ENCODE data around the gene SH3TC1. TPM values are rescaled to one million over a fixed set of nuclear protein-coding genes. Genes with fewer than 3 reads are reported as not detected.

SH3TC1 gene
- total and polyA plus RNA-seq, 9 donors = 6.8 to 21.3 (median 9.8) TPM

- peak within 1 kb of the TSS; percentile 38 for H3K4me3 ChIP-seq (ENCODE audit: low read length)
- under 1% methylated on average over 111 of the region's 111 CpGs for WGBS (ENCODE audit: insufficient coverage)
- peaks cover 6% of the 10 kb centered on the region for H3K36me3 ChIP-seq (ENCODE audit: control insufficient read depth, insufficient read depth, low read length)
- peaks cover 60% of the 10 kb centered on the region for H3K4me1 ChIP-seq (ENCODE audit: control insufficient read depth, insufficient read depth, low read length)
- peak; percentile 90 for DNase-seq
- peak within 1 kb of the TSS; percentile 53 for H3K27ac ChIP-seq (ENCODE audit: low read length)
- no peaks in the 10 kb centered on the region for H3K9me3 ChIP-seq (replicated peaks; ENCODE audit: control insufficient read depth, low read depth, low read length)
- H3K27me3 ChIP-seq (ENCODE audit: control insufficient read depth, insufficient read depth, low read length) = peaks cover 2% of the 10 kb centered on the region
These were observed 70.7 kb downstream of the SH3TC1 start, which contains the start of gene HTRA3 for GRCh38 chr4:8269535-8270417. TSS of gene HTRA3 (plus strand) at chr4:8269754. CDS start at chr4:8269969, 215 bp downstream.

- DNase-seq = no peak
- Histone ChIP-seq H3K27ac (ENCODE audit: low read length) (no peak overlapping the region), H3K36me3 (ENCODE audit: control insufficient read depth, insufficient read depth, low read length) (peaks cover 6% of the 10 kb centered on the region), H3K9me3 (replicated peaks; ENCODE audit: control insufficient read depth, low read depth, low read length) (no peaks in the 10 kb centered on the region), H3K27me3 (ENCODE audit: control insufficient read depth, insufficient read depth, low read length) (peaks cover 2% of the 10 kb centered on the region), H3K4me1 (ENCODE audit: control insufficient read depth, insufficient read depth, low read length) (peaks cover 66% of the 10 kb centered on the region), H3K4me3 (ENCODE audit: low read length) (peak overlapping the region; percentile 38)
- 35% methylated on average over 8 of the region's 11 CpGs for WGBS (ENCODE audit: insufficient coverage)
These were observed 71.3 kb downstream of the SH3TC1 start for GRCh38 chr4:8270418-8270771.

- no peak for DNase-seq
- peaks cover 2% of the 10 kb centered on the region for H3K27me3 ChIP-seq (ENCODE audit: control insufficient read depth, insufficient read depth, low read length)
- 53% methylated on average over 18 of the region's 27 CpGs for WGBS (ENCODE audit: insufficient coverage)
- no peaks in the 10 kb centered on the region for H3K9me3 ChIP-seq (replicated peaks; ENCODE audit: control insufficient read depth, low read depth, low read length)
- peaks cover 73% of the 10 kb centered on the region for H3K4me1 ChIP-seq (ENCODE audit: control insufficient read depth, insufficient read depth, low read length)
- peak overlapping the region; percentile 38 for H3K4me3 ChIP-seq (ENCODE audit: low read length)
- no peak overlapping the region for H3K27ac ChIP-seq (ENCODE audit: low read length)
- peaks cover 6% of the 10 kb centered on the region for H3K36me3 ChIP-seq (ENCODE audit: control insufficient read depth, insufficient read depth, low read length)
These were observed 72.1 kb downstream of the SH3TC1 start for GRCh38 chr4:8270912-8271815.

GRCh38 chr4:8271821-8272220, 72.7 kb downstream of the SH3TC1 start:
- 85% methylated on average over 10 of the region's 10 CpGs for WGBS (ENCODE audit: insufficient coverage)
- no peak overlapping the region for H3K27ac ChIP-seq (ENCODE audit: low read length)
- no peak for DNase-seq
- H3K36me3 ChIP-seq (ENCODE audit: control insufficient read depth, insufficient read depth, low read length) = peaks cover 6% of the 10 kb centered on the region
- no peaks in the 10 kb centered on the region for H3K9me3 ChIP-seq (replicated peaks; ENCODE audit: control insufficient read depth, low read depth, low read length)
- H3K4me3 ChIP-seq (ENCODE audit: low read length) = no peak overlapping the region
- peaks cover 78% of the 10 kb centered on the region for H3K4me1 ChIP-seq (ENCODE audit: control insufficient read depth, insufficient read depth, low read length)
- peaks cover 2% of the 10 kb centered on the region for H3K27me3 ChIP-seq (ENCODE audit: control insufficient read depth, insufficient read depth, low read length)

GRCh38 chr4:8272472-8273428, 73.7 kb downstream of the SH3TC1 start:
- peak; percentile 64 for DNase-seq

GRCh38 chr4:8273450-8273849, 74.4 kb downstream of the SH3TC1 start:
- H3K27me3 ChIP-seq (ENCODE audit: control insufficient read depth, insufficient read depth, low read length) = peaks cover 2% of the 10 kb centered on the region
- DNase-seq = no peak
- 79% methylated on average over 9 of the region's 13 CpGs for WGBS (ENCODE audit: insufficient coverage)
- peak overlapping the region; percentile 47 for H3K27ac ChIP-seq (ENCODE audit: low read length)
- H3K4me3 ChIP-seq (ENCODE audit: low read length) = no peak overlapping the region
- H3K4me1 ChIP-seq (ENCODE audit: control insufficient read depth, insufficient read depth, low read length) = peaks cover 85% of the 10 kb centered on the region
- peaks cover 6% of the 10 kb centered on the region for H3K36me3 ChIP-seq (ENCODE audit: control insufficient read depth, insufficient read depth, low read length)
- H3K9me3 ChIP-seq (replicated peaks; ENCODE audit: control insufficient read depth, low read depth, low read length) = no peaks in the 10 kb centered on the region

More at GRCh38 chr4:8272472-8273428, 73.7 kb downstream of the SH3TC1 start:
- Histone ChIP-seq H3K4me1 (ENCODE audit: control insufficient read depth, insufficient read depth, low read length) (peaks cover 78% of the 10 kb centered on the region), H3K27ac (ENCODE audit: low read length) (peak overlapping the region; percentile 47), H3K36me3 (ENCODE audit: control insufficient read depth, insufficient read depth, low read length) (peaks cover 6% of the 10 kb centered on the region), H3K4me3 (ENCODE audit: low read length) (no peak overlapping the region), H3K9me3 (replicated peaks; ENCODE audit: control insufficient read depth, low read depth, low read length) (no peaks in the 10 kb centered on the region), H3K27me3 (ENCODE audit: control insufficient read depth, insufficient read depth, low read length) (peaks cover 2% of the 10 kb centered on the region)
- WGBS (ENCODE audit: insufficient coverage) = 56% methylated on average over 26 of the region's 30 CpGs

GRCh38 chr4:8274066-8274652, 75.1 kb downstream of the SH3TC1 start:
- H3K27me3 ChIP-seq (ENCODE audit: control insufficient read depth, insufficient read depth, low read length) = peaks cover 2% of the 10 kb centered on the region
- no peaks in the 10 kb centered on the region for H3K9me3 ChIP-seq (replicated peaks; ENCODE audit: control insufficient read depth, low read depth, low read length)
- DNase-seq = no peak
- WGBS (ENCODE audit: insufficient coverage) = 75% methylated on average over 20 of the region's 21 CpGs
- peak overlapping the region; percentile 67 for H3K27ac ChIP-seq (ENCODE audit: low read length)
- peaks cover 6% of the 10 kb centered on the region for H3K36me3 ChIP-seq (ENCODE audit: control insufficient read depth, insufficient read depth, low read length)
- peaks cover 88% of the 10 kb centered on the region for H3K4me1 ChIP-seq (ENCODE audit: control insufficient read depth, insufficient read depth, low read length)
- no peak overlapping the region for H3K4me3 ChIP-seq (ENCODE audit: low read length)

- WGBS (ENCODE audit: insufficient coverage) = 21% methylated on average over 14 of the region's 19 CpGs
- Histone ChIP-seq H3K27me3 (ENCODE audit: control insufficient read depth, insufficient read depth, low read length) (peaks cover 2% of the 10 kb centered on the region), H3K27ac (ENCODE audit: low read length) (peak overlapping the region; percentile 72), H3K4me1 (ENCODE audit: control insufficient read depth, insufficient read depth, low read length) (peaks cover 92% of the 10 kb centered on the region), H3K36me3 (ENCODE audit: control insufficient read depth, insufficient read depth, low read length) (peaks cover 6% of the 10 kb centered on the region), H3K9me3 (replicated peaks; ENCODE audit: control insufficient read depth, low read depth, low read length) (no peaks in the 10 kb centered on the region), H3K4me3 (ENCODE audit: low read length) (no peak overlapping the region)
- peak; percentile 96 for DNase-seq
These were observed 75.9 kb downstream of the SH3TC1 start for GRCh38 chr4:8274765-8275547.

Data from muscle of leg (tissue), 11 donors.